Loucy (cell line): ENCODE data around the gene ELMO2.

ENCODE experiments used
- EZH2phosphoT487 ChIP-seq: fragments of 200-600 bp; IDR thresholded peaks from 2 replicates; pipeline ENCODE4 v1.6.1; 2018; ENCODE audit warnings: antibody characterized with exemption, mild to moderate bottlenecking, moderate library complexity, borderline replicate concordance
- TF ChIP-seq, protein P1 (sequence below): fragments of 200-600 bp; sonication (generic); conservative IDR thresholded peaks from 2 replicates; pipeline ENCODE4 v1.5.1; 2014; ENCODE audit warnings: mild to moderate bottlenecking, antibody characterized with exemption, low read length

DNA sequence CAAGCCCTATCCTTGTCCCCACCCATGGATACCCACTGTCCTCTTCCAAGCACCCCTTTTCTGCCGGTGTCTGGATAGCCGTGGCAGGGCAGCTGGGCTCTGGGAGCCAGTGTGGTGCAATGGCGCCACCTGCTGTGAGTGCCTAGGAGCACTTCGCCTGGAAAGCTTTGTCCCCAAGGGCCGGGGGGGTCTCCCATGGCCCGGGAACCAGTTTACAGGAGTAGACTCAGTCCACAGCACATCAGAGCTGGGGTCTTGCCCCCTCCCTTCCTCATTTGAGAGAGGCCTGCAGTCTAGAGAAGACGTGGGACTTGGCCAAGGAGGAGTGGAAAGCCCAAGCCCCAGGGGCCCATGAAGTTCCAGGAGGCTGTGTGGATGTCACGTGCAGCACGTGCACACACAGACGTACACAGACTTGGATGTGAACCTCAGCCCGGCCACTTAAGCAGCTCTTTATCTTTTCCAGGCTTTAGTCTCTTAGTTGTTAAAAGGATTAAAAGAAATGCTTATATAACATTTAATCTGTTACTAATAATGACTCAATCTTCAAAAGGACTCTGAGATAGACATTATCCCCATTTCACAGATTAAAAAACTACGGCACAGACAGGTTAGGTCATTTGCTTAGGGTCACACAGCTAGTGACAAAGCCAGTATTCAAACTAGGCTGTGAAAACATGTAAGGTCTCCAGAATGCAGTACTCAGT, 57.2 kb downstream of the ELMO2 start:
- TF ChIP-seq, protein P1, sequence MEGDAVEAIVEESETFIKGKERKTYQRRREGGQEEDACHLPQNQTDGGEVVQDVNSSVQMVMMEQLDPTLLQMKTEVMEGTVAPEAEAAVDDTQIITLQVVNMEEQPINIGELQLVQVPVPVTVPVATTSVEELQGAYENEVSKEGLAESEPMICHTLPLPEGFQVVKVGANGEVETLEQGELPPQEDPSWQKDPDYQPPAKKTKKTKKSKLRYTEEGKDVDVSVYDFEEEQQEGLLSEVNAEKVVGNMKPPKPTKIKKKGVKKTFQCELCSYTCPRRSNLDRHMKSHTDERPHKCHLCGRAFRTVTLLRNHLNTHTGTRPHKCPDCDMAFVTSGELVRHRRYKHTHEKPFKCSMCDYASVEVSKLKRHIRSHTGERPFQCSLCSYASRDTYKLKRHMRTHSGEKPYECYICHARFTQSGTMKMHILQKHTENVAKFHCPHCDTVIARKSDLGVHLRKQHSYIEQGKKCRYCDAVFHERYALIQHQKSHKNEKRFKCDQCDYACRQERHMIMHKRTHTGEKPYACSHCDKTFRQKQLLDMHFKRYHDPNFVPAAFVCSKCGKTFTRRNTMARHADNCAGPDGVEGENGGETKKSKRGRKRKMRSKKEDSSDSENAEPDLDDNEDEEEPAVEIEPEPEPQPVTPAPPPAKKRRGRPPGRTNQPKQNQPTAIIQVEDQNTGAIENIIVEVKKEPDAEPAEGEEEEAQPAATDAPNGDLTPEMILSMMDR = peak; percentile 93
- no peak for TF ChIP-seq EZH2phosphoT487
